Hematopoietic multipotent progenitor cell treated with erythropoietin and hydrocortisone succinate and interleukin-3 and kit ligand, for 15 days (in vitro differentiated cells): ENCODE data around the gene RFTN1.

Source experiments
- DNase-seq: peaks from one replicate; pipeline ENCODE4 v3.0.0-alpha.2; 2015; ENCODE audit warnings: low spot score

RFTN1 gene

DNA sequence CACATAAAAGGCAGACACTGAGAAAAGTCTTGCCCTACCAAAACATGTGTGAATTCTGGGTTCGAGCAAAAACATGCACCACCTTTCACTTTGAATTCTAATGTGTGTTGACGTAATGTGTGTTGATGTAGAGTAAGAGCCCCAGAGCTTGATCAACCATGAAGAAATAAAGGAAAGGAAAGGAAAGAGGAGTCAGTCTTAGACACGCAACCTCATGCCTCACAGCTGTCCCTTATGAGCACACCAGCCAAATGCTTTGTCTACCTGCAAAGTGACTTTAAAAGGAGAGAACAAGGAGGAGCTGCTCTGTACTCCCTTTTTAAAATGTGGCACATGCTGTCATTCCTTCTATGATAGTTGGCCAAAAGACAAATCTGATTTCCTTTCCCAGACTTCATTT lies 80.8 kb downstream of the RFTN1 start:
- no peak for DNase-seq

DNA sequence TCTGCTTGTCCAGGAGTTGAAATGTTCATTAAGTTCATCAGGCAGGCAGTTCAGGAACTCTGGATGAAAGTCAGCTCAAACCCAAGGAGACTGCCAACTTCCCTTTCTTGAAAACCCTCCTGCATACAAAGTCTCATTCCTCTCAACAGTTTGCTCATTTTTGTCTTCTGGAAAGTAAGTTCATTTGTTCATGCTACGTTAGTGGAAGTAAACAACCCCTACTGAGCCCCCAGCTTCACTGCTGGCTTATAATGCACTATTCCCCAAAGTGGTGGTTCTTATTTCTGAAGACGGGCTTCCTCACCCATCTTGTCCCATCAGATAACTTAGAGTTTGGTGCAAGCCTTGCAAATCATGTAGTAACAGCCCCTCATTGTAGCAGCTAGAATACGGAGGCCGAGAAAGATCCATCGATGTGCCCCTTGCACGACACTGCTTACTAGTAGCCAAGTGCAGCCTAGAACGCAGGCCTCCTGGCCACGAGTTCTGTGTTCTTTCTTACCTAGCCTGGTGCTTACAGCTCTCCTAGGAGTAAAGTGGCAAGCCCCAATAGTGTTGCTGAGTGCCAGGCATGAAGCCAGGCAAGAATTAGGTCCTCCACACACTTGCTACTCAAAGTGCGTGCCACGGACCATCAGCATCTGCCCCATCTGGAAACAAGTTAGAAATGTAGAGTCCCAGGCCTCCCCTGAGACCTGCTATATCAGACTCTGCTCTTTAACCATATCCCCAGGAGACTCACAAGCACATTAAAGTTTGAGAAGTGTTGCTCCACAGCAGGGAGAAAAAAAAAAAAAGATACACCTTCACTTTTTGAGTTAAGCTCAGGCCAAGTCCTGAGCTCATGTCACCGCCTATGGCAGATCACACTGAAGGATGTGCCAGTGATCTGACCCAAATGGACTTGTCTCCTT lies 82.5 kb downstream of the RFTN1 start:
- DNase-seq: no peak

DNA sequence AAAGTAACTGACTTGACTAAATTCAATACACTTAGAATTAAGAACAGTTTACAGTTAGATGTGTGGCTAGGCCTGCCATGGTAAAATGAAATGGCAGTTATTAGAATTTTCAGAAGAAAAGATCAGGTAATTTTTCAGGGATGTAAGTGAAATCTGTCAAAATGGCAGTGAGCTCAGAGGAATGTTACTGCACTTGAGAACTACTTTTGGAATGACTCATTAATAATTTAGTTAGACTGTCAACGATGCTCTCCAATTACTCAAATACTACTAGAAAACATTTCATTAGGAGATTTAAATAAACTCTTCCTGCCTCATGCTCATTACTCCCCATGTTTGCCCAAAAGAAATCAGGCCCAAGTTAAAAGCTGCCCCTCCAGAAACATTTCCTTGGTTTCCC lies 84.4 kb downstream of the RFTN1 start:
- DNase-seq: no peak

DNA sequence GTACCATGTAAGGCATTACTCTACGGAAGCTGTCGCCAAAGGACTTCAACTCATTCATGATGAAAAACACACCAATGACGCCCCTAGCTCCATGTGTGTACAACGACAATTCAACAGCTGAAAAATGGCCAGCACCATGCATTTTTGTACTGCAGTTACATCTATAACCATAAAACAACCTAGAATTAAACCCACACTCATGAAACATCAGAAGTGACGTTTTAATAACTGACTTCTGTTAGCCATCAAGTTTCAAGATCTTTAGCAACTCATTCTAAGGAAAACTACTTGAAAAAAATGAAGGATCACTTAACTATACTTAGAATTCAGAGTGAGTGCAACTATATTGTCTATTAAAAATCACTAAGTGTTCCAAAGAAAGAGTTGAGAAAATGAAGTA lies 84.9 kb downstream of the RFTN1 start:
- no peak for DNase-seq

DNA sequence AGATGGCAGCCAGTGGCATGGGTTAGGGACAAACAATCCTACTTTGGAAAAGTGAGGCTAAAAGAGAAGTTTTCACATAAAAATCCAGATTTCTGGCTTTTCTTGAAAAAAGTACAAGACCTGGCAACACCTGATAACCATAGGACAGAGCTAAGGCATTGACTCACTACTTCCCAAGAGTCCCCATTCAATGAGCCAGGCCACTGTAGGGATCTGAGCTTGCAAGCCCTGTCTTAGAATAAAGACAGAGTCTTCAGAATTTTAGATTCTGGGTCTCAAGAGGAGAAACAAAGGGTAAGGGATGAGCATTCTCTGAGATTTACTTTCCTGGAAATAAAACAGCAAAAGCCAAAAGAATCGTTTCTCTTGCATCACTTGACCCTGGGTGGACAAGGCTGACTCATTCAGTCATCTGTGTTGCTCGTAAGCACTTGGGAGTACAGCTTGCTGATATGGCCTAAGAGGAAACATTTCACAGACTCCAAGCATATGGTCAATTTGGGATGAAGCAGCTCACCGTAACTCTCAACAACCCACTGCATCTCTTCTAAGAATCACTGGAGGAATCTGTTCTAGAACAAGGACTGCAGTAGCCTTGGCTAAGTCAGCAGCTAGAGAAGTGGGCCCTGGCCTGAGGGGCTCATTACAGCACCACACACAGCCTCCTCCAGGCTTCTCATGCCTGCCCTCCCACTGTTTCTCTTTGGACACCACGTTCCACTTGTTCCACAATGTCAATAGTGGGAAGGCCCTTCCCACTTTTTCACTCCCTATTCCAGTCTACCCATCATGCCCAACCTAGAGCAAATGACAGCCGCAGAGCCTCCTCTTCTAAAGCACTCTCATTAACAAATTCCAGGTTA lies 86.2 kb downstream of the RFTN1 start:
- DNase-seq: no peak

DNA sequence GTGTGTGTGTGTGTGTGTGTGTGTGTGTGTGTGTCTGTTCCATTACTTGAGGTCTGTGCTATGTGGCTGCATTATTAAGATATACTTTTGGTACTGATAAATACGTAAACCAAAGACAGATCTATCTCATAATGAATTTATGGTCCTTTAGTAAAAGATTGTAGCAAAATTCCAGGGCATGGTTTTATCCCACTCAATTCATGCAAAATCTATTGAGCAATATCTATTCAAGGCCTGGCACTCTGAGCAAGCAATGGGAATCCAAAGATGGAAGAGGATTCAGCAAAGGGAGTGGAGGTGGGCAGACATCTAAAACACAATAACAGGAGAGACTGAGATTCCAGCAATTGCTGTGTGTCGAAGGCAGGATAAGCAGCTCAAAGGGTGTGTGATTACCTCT lies 86.8 kb downstream of the RFTN1 start:
- DNase-seq: no peak

DNA sequence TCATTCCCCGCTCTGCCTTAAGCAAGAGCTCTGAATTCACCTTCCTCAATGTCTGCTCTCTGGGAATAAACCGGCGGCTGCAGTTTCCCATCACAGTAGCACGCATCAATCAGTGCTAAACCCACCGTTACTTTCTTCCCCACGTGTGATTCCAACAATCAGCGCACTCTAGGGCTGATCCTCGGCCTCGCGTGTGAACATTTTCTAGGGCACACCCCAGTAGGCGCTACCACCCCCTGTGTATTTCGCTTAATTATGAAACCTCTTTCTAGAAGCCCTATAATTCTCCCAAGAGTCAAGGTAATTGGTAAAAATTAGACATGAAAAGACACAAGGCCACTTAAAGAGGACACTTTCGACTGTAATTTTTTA lies 87.5 kb downstream of the RFTN1 start:
- DNase-seq: no peak

DNA sequence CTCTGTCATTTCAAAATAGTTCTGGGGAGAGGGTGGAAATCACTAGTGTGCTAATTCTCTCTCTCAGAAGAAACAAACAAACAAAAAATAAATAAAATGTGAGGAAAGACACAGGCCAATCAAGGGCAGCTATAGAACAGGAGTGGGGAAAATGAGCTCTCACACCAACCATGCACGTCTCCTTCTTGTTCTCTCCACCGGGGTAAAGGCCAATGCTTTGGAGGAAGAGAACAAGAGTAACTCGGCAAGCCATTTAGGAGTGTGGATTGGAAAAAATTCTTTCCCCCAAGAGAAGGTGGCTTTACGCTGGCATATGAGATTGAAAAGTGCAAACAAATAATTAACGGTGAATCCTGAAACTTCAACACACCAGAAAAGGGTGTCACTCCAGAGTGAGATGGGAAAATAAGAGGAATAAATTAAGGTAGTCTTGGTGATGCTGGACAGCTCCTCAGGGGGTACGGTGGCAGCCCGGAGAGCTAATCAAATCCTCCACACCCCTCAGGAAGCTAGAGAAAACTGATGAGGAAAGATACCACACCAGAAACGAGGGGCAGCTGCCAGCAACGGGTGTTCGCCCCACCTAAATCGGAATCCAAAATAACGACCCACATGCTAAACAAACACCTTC lies 88.0 kb downstream of the RFTN1 start:
- no peak for DNase-seq

DNA sequence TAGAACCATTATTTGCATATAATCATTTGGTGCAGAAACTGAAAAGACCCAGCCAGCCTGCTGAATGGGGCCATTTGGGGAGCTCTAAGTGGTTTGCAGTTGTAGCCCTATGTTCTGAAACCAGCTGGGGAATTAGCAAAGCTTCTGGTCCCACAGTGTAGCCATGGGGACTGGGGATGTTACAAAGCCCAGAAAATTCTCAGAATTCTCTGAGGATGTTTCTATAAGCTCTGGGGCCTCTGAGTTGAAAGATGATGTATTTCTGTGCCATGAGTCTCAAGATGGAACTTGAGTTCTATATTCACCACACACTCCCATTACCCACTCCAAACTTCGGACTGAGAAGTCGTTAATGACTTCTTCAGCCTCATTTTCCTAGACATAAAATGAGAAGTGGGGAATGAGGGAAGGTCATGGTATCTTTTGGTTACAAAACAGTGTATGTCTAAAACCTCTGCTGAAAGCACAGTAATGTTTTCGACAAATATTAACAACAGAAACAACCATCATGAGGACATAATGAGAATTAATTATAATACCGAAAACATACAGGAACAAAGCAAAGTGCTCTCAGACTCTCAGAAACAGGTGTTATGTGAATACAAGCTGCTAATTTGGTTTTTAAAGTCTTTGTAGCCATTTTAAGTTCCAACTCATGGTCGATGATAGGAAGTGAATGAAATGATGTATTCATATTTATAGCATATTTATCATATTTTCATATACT lies 89.4 kb downstream of the RFTN1 start:
- DNase-seq: no peak

DNA sequence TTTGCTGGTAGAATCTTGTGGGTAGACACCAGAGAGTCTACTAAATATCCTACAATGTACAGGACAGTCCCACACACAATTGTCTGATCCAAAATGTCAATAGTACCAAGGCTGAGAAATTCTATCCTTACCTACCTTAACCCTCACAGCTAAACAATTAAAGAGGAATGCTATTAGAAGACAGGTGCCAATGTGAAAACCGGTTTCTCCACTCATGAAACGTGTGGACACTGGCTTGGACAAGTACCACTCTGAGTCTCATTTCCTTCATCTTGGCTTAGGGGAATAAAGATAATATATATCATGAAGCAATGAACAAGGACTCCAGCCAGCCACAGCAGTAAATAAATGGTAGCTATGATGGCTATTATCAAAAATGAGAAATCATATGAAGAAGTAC lies 90.2 kb downstream of the RFTN1 start:
- no peak for DNase-seq

DNA sequence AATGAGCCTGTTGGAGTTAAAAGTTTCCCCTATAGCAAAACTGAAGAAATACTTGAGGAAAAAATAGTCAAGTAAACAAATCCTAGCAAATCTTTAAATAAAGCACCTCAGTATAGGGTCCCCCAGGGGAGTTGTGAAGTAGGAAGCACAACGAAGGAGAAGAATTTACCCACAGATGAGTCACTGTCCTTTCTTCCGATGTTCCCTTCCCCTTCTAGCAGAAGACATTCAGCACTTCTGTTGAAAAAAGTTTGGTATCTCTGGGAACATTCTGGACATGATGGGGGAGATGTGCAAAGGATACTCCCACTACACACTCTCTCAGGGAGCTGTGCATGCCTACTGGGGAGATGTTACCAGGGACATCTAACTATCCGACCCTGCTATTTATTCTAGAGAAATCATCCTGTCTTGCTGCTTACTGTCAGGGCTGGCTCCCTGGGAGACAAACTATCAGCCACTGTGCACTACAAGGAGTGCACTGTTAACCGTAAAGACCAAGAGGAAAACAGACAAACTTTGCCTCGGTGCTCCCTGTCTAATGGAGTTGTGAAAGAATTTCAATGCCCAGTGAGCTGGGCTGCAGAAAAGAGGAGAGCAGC lies 93.8 kb downstream of the RFTN1 start:
- DNase-seq: no peak

DNA sequence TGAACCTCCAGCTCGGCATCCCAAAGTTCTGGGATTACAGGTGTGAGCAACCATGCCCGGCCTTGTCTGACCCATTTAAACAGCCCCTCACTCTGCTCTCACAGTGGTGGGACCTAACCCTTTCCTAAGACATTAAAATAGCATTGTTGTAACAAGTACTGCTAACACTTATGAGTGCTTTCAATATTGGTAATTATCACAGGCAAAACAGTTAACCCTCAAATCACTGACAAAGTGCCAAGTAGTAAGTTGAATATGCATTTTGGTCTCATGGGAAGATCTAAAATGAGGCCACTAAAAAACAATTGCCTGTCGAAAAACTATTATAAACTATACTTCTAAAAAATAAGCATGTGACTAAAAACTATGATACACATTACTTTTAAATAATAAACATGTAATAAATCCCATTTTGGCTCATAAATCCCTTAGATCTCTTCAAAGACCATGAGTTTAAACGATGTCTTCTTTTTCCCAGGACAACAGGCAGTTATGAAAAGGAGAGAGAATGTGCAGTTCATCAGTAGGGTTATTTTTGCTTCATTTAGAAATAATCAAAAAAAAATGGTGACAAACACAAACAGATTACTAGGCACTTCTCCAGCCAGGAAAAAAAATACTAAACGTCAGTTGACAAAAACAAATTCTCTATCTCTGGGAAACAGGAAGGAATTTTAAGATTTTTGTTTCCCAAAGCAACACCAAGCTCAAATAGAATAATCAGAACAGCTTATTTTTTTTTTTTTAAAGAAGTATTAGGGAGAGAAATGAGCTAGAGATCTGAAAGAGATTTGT lies 95.4 kb downstream of the RFTN1 start:
- no peak for DNase-seq

DNA sequence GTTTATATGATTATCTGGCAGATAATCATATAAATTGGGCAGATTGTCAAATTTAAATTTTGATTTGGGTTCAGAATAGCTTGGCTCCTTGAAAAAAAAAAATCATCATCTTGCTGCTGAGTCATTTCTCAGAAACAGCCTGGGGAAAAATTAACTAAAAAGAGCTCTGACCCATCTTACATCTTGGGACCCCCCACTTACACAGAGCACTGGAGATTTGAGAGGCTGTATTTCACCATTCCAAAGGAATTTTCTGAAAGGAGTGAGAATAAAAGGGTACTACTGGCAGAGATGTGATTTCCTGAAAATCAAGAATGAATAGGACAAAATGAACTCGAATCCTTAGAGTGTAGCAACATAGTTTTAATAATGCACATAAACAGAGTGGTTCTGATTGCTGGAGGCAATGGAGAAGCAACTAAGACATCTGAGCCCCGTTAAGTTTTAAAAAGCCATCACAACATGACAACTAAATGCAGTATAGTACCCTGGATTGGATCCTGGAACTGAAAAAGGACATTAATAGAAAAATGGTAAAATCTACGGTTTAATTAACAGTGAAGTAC lies 97.5 kb downstream of the RFTN1 start:
- DNase-seq: no peak

DNA sequence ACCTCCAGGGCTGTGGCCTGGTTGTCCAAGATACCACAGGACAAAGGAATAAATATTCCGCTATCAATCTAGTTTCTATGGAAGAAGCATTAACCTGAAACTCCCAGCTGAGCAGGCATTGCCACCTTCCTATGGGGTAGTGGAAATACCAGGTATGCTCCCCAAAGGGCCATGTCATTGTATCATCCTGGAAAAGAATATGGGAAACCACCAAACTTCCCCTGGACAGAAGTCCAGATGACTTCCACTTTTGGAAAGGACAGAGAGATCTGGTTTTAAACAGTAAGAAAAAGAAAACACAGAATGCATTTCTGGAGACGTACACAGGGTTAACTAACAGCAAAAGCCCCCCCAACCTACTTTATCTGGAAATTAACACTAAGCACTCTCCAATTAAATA lies 100.2 kb downstream of the RFTN1 start:
- DNase-seq: no peak

DNA sequence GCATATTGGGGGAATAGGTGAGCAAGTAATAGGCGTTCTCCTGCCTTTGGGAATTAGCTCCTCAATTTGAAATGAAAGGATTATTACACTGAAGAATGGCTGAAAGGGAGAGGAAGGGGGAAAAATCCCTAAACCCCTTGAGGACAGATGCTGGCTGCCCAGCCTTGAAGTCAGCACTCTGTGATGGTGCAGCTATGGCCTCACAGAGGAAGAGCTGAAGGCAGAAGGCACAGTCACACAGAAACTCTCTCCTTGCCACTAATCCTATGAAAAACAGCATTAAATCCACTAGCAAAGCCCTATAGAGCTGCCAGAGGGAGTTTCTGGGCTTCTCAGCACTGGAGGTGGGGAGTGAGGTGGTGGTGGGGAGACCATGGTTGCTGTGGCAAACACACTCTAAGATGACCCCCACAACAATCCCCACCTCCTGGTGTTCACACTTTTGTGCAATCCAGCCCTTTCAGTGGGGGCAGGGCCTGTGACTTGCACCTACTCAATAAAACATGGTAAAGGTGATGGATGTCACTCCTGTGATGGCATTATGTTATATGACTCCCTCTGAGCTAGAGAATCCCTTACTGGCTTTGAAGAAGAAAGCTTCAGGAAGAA lies 101.2 kb downstream of the RFTN1 start:
- DNase-seq: no peak

DNA sequence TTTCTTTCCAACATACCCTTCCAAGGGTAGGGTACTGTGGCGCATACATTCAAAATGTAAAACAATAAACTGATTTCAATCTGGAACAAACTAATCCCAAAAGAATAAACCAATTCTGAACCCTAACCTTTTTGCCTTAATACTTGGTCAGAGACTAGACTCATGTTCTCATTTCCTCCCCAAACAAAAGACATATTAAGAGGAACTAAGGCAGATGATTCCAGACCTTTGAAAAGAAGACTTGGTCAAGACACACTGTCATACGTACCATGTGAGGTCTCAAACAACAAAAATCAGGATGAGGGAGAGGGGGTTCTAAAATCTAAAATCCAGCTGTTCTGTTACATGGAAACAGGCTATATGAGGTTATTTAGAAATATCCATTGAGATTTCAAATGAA lies 102.1 kb downstream of the RFTN1 start:
- DNase-seq: no peak

DNA sequence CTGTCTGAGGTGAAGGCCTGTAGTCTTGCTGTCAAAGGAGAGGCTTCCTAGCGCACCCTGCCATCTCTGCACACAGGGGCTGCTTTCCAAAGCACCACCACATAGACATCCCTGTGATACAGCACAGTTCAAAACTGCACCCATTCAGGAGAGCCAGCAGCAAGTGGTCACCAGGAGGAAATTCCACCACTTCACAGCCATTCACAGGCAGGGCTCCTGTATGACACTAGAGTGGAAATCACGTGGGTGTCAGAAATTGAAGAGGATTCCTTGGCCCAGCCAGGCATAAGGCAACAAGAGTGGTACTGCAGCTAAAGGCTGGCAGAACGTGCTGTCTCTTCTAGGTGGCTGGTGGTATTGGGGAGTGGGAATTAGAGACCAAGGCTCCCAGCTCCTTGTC lies 102.8 kb downstream of the RFTN1 start:
- DNase-seq: no peak

DNA sequence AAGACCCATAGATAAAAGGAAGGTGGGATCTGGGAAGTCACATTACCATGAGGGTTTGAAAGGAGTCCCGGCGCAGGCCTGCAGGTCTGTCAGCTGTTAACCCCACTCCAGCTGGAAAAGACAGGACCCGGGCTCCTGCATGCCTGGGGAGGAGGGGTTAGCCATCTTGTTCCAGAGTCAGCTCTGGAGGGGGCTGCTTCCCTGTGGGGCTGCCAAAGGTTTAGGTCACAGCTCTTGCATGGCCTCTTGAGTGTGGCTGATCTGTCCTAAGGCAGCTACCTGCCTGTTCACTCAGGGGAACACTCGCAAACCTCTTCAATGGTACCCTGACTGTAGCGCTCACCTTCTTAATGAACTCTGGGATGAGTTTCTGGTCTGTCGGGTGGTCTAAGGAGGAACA lies 104.5 kb downstream of the RFTN1 start:
- no peak for DNase-seq

DNA sequence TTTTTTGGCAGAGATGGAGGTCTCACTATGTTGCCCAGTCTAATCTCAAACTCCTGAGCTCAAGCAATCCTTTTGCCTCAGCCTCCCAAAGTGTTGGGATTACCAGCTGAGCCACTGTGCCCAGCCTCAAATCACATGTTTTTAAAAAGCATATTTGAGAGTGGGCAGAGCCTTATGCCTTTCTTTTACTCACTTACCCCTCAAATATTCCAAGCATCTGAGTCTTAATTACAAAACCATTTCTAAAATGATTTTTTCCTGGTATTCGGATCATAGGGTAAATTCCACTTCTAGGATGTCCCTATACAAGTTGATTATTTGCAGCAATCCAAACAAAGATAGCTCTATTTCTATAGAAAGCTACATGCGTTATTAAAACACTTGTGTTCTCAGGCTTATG lies 106.1 kb downstream of the RFTN1 start:
- no peak for DNase-seq

DNA sequence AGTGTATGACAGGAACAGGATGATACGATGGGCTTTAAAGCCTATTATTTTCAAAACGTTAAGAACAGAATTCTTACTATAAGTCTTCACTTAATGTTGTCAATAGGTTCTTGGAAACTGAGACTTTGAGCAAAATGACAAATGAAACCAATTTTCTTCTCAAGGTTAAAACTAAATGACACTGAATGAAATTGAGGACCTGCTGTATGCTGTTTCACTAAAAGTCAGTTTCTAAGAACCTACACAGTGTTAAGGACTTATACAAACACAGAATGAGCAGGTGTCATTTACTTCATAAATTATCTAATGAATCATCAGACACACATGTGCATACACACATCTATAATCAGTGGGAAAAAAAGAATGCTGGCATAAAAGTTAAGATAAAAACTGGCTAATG lies 106.9 kb downstream of the RFTN1 start:
- no peak for DNase-seq
